Effector memory CD4-positive, alpha-beta T cell (primary cell): ENCODE measurements around the gene DDN.

Source experiments
- DNase-seq, 3 donors: peaks; one replicate each; pipeline ENCODE4 v3.0.0-alpha.2; 2020
- H3K27ac ChIP-seq: 2 replicates; pipeline ENCODE4 v1.7.0; 2013; ENCODE audit warnings: mild to moderate bottlenecking, low read length, moderate library complexity; ENCODE audit not compliant: insufficient read depth, poor library complexity, severe bottlenecking
- H3K27me3 ChIP-seq: replicated peaks from 2 replicates; pipeline ENCODE4 v1.7.0; 2013; ENCODE audit warnings: mild to moderate bottlenecking, low read length; ENCODE audit not compliant: insufficient read depth, control insufficient read depth, poor library complexity, severe bottlenecking
- H3K36me3 ChIP-seq: 2 replicates; pipeline ENCODE4 v1.7.0; 2013; ENCODE audit warnings: mild to moderate bottlenecking, low read length, moderate library complexity; ENCODE audit not compliant: control insufficient read depth, insufficient read depth
- H3K4me1 ChIP-seq: 2 replicates; pipeline ENCODE4 v1.7.0; 2013; ENCODE audit warnings: low read length, mild to moderate bottlenecking; ENCODE audit not compliant: control insufficient read depth, insufficient read depth, poor library complexity, severe bottlenecking
- H3K4me3 ChIP-seq: 2 replicates; pipeline ENCODE4 v1.7.0; 2013; ENCODE audit warnings: low read length, low read depth, mild to moderate bottlenecking; ENCODE audit not compliant: insufficient read depth, poor library complexity, severe bottlenecking
- H3K9me3 ChIP-seq: 2 replicates; pipeline ENCODE4 v1.7.0; 2013; ENCODE audit warnings: mild to moderate bottlenecking, low read length, moderate library complexity; ENCODE audit not compliant: control insufficient read depth

Gene DDN

GRCh38 chr12:48973941-48974673 is 25.1 kb downstream of the DDN start:
- Histone ChIP-seq H3K9me3 (no peaks in the 10 kb centered on the region), H3K4me3 (no peak overlapping the region), H3K27me3 (peaks cover 39% of the 10 kb centered on the region), H3K4me1 (peaks cover 49% of the 10 kb centered on the region), H3K27ac (no peak overlapping the region), H3K36me3 (no peaks in the 10 kb centered on the region)
- peak in 1 of 3 donors; percentile 24 for DNase-seq

- no peaks in the 10 kb centered on the region for H3K36me3 ChIP-seq
- peaks cover 37% of the 10 kb centered on the region for H3K27me3 ChIP-seq
- H3K4me1 ChIP-seq = peaks cover 45% of the 10 kb centered on the region
- H3K9me3 ChIP-seq = no peaks in the 10 kb centered on the region
- H3K27ac ChIP-seq = no peak overlapping the region
- H3K4me3 ChIP-seq = no peak overlapping the region
- DNase-seq = no peak
Measured at GRCh38 chr12:48973531-48973930, 25.6 kb downstream of the DDN start.

DNA sequence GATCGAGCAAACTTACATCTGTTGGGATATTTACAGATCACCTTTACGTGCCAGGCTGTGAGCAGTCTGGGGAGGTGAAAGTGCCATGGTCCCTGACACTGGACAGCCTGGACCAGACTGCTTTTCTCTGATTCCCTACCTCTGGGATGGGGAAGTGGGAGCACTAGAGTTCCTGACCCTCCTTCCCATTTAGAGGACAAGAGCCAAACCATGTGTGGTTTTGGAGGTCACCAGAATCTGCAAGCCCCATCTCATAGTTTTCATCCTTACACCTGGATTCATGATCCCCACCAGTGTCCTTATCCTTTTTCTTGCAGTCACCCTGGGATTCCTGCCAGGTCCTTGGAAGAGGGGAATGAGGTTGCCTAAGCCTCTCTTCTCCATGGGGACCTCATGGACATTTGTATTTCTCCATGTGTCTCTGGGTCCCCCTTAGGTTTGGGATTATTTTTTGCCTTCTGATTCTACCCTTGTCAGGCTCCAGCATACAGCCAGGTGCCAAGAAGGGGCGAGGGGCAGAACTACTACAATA is 26.2 kb downstream of the DDN start:
- peaks cover 36% of the 10 kb centered on the region for H3K27me3 ChIP-seq

DNA sequence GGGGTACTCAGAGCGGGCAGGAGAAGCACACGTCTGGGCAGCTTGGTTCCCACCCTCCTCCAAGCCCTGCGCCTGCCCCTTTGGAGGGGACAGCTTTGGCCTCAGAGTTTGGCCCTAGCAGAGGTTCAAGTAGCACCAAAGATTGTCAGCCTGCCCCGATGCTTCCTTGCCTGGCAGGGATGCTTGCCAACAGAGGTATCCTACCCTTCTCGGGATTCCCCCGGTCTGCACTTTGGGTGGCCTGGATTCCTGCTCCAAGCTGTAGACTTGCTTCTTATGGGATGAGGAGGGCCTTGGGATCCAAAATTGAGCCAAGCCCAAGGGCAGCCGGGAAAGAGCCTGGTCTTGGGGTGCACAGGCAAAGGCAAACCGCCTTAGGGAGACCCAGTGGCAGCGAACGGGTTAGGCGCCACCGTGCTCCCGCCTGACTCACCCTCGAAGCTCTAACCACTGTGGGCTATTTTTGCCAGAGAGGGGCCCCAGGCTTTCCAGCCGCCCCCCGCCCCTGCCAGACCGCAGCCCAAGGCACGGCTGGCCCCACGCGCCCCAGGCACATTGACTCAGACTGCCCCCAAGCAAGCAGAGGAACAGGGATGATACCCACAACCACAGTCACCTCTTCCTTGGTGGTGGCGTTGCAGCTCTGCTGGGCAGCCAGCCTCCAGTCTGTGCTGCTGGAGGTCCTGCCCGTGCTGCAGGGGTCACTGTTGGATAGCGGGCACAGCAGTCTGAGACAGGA is 26.8 kb downstream of the DDN start:
- H3K9me3 ChIP-seq = no peaks in the 10 kb centered on the region
- peaks cover 36% of the 10 kb centered on the region for H3K27me3 ChIP-seq
- no peak overlapping the region for H3K4me3 ChIP-seq
- no peak overlapping the region for H3K27ac ChIP-seq
- H3K36me3 ChIP-seq = no peaks in the 10 kb centered on the region
- H3K4me1 ChIP-seq = peaks cover 36% of the 10 kb centered on the region
- DNase-seq = no peak

More for the DNA sequence above, 26.2 kb downstream of the DDN start:
- Histone ChIP-seq H3K27ac (no peak overlapping the region), H3K4me1 (peaks cover 40% of the 10 kb centered on the region), H3K36me3 (no peaks in the 10 kb centered on the region), H3K9me3 (no peaks in the 10 kb centered on the region), H3K4me3 (no peak overlapping the region)
- no peak for DNase-seq

DNA sequence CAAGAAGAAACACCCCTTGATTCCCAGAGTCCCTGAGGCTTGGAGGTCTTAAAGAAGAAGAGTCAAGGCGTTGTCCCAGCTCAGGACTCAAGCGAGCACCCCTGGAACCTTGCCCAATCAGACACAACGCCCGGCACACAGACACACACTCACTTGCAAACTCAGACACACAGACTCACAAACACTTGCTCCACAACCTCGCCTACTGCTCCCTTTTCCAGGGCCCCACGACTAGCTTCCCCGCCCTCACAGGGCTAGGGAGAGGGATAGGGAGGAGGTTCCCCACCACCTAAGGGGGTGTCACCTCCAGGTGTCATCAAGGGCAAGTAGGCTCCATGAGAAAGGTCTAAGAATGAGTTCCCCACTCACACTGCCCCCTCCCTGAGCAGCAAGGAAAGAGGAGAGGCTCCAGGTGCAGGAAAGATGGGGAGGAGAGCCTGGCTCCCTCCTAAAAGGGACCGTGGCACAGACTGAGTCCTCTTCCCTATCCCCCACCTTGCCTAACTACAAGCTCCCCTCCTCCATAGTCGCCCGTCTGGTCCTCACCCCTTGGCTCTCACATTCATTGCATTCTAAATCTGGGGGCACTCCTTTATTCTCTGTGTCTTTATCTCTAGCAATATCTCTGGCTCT is 28.4 kb downstream of the DDN start:
- Histone ChIP-seq H3K4me1 (peaks cover 36% of the 10 kb centered on the region), H3K4me3 (peak overlapping the region; percentile 8), H3K27ac (no peak overlapping the region), H3K9me3 (no peaks in the 10 kb centered on the region), H3K27me3 (peaks cover 36% of the 10 kb centered on the region), H3K36me3 (no peaks in the 10 kb centered on the region)
- no peak for DNase-seq

DNA sequence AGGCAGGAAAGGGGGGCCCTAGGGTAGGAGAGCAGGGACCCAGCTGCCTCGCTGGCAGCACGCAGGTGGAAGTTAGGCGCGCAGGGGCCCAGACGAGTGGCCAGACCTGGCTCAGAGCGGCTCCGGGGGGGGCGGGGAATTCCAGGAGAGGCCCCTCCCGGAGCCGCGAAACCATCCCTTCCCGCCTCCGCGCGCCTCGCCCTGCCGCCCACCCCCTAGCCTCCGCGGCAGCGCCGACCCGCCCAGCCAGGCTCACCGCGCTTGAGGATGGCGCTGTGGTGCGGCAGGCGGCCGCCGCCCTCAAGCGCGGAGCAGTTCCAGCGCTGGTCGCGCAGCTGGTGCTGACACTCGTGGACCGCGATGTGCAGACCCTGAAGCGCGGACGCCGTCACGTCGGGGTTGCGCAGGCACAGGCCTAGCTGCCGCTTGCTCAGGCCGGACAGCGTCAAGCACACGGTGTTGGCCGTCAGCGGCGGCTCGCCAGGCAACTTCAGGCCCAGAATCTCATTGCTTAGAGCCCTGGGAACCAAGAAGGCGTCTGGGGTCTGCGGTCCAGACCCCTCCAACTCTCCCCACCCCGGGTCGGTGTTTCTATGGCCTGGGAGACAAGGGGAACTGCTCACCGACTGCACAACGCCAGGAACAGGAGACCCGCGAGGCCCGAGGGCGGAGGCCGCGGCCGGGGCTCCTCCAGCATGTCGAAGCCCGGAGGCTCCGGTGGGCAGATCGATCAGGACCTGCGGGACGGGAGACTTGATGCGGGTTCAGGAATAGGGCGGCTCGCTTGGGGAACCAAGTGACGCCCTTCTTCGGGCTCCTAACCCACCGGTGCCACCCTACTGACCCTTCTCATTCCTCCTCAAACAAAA is 29.1 kb downstream of the DDN start:
- Histone ChIP-seq H3K4me3 (peak overlapping the region; percentile 39), H3K9me3 (no peaks in the 10 kb centered on the region), H3K27ac (no peak overlapping the region), H3K27me3 (peaks cover 36% of the 10 kb centered on the region), H3K4me1 (peaks cover 36% of the 10 kb centered on the region), H3K36me3 (no peaks in the 10 kb centered on the region)
- peak; percentile 24 to 35 (median 30) for DNase-seq

GRCh38 chr12:48969160-48969771 is 29.9 kb downstream of the DDN start:
- Histone ChIP-seq H3K9me3 (no peaks in the 10 kb centered on the region), H3K27ac (no peak overlapping the region), H3K4me1 (peaks cover 36% of the 10 kb centered on the region), H3K27me3 (peaks cover 34% of the 10 kb centered on the region), H3K36me3 (no peaks in the 10 kb centered on the region), H3K4me3 (peak overlapping the region; percentile 39)
- DNase-seq = no peak

GRCh38 chr12:48968467-48968866 is 30.7 kb downstream of the DDN start:
- peaks cover 26% of the 10 kb centered on the region for H3K27me3 ChIP-seq

GRCh38 chr12:48967991-48968390 is 31.2 kb downstream of the DDN start:
- H3K4me1 ChIP-seq = peaks cover 36% of the 10 kb centered on the region
- peaks cover 22% of the 10 kb centered on the region for H3K27me3 ChIP-seq
- no peak for DNase-seq
- no peak overlapping the region for H3K4me3 ChIP-seq
- no peak overlapping the region for H3K27ac ChIP-seq
- no peaks in the 10 kb centered on the region for H3K9me3 ChIP-seq
- no peaks in the 10 kb centered on the region for H3K36me3 ChIP-seq

More at GRCh38 chr12:48968467-48968866, 30.7 kb downstream of the DDN start:
- Histone ChIP-seq H3K27ac (no peak overlapping the region), H3K36me3 (no peaks in the 10 kb centered on the region), H3K4me1 (peaks cover 36% of the 10 kb centered on the region), H3K4me3 (no peak overlapping the region), H3K9me3 (no peaks in the 10 kb centered on the region)
- no peak for DNase-seq
